WTC11 (cell line): ENCODE data around the gene PMFBP1.

ENCODE experiments used
- IRF2 ChIP-seq: sonication (generic); formaldehyde crosslinking; IDR thresholded peaks from 2 replicates; pipeline ENCODE4 v1.8.0; 2022; ENCODE audit warnings: low read depth, missing genetic modification reagents, borderline replicate concordance
- NFE2L1 ChIP-seq: sonication (generic); formaldehyde crosslinking; IDR thresholded peaks from 2 replicates; pipeline ENCODE4 v1.8.1; 2023; ENCODE audit warnings: missing genetic modification reagents
- TEAD1 ChIP-seq: sonication (generic); formaldehyde crosslinking; IDR thresholded peaks from 2 replicates; pipeline ENCODE4 v1.8.0; 2022; ENCODE audit warnings: mild to moderate bottlenecking, missing genetic modification reagents
- ZNF121 ChIP-seq: sonication (generic); formaldehyde crosslinking; IDR thresholded peaks from 2 replicates; pipeline ENCODE4 v1.8.0; 2023; ENCODE audit warnings: missing genetic modification reagents
- ZNF263 ChIP-seq: sonication (generic); formaldehyde crosslinking; IDR thresholded peaks from 2 replicates; pipeline ENCODE4 v1.8.1; 2022; ENCODE audit warnings: low read depth, mild to moderate bottlenecking, moderate library complexity, missing genetic modification reagents
- TF ChIP-seq, protein P1 (sequence below): fragments of 200-600 bp; IDR thresholded peaks from 2 replicates; pipeline ENCODE4 v1.8.0; 2022; ENCODE audit warnings: antibody characterized with exemption
- TF ChIP-seq, protein P2 (sequence below): sonication (generic); formaldehyde crosslinking; IDR thresholded peaks from 2 replicates; pipeline ENCODE4 v1.8.1; 2022; ENCODE audit warnings: missing genetic modification reagents, borderline replicate concordance
- TF ChIP-seq, protein P3 (sequence below): sonication (generic); formaldehyde crosslinking; IDR thresholded peaks from 2 replicates; pipeline ENCODE4 v1.8.0; 2022; ENCODE audit warnings: mild to moderate bottlenecking, missing genetic modification reagents
- TF ChIP-seq, protein P4 (sequence below): sonication (generic); formaldehyde crosslinking; IDR thresholded peaks from 2 replicates; pipeline ENCODE4 v1.8.0; 2022; ENCODE audit warnings: mild to moderate bottlenecking, missing genetic modification reagents
- TF ChIP-seq, protein P5 (sequence below): sonication (generic); formaldehyde crosslinking; IDR thresholded peaks from 2 replicates; pipeline ENCODE4 v1.8.0; 2022; ENCODE audit warnings: mild to moderate bottlenecking, missing genetic modification reagents
- TF ChIP-seq, protein P6 (sequence below): sonication (generic); formaldehyde crosslinking; IDR thresholded peaks from 2 replicates; pipeline ENCODE4 v1.8.1; 2023; ENCODE audit warnings: mild to moderate bottlenecking, missing genetic modification reagents, borderline replicate concordance

DNA sequence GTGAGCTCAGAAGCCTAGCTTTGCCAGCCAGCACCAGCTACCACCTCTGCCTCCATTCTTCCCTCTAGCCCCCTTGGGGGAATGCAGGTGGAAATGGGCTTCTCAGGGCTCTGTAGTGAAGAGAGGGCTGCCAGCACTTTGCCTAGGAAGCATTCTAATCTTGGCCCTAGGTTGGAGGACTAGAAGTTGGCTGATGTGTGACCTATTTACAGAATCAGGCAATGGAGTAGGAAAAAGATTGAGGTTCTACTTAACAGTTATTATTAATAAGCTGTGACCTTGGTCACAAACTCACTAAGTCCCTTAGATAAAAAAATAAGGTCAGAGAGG lies 58.4 kb downstream of the PMFBP1 start:
- TF ChIP-seq NFE2L1 (no peak), IRF2 (CRISPR knock-in tag) (no peak), ZNF121 (no peak), ZNF263 (CRISPR knock-in tag) (no peak), TEAD1 (CRISPR knock-in tag) (no peak)
- TF ChIP-seq, protein P1, sequence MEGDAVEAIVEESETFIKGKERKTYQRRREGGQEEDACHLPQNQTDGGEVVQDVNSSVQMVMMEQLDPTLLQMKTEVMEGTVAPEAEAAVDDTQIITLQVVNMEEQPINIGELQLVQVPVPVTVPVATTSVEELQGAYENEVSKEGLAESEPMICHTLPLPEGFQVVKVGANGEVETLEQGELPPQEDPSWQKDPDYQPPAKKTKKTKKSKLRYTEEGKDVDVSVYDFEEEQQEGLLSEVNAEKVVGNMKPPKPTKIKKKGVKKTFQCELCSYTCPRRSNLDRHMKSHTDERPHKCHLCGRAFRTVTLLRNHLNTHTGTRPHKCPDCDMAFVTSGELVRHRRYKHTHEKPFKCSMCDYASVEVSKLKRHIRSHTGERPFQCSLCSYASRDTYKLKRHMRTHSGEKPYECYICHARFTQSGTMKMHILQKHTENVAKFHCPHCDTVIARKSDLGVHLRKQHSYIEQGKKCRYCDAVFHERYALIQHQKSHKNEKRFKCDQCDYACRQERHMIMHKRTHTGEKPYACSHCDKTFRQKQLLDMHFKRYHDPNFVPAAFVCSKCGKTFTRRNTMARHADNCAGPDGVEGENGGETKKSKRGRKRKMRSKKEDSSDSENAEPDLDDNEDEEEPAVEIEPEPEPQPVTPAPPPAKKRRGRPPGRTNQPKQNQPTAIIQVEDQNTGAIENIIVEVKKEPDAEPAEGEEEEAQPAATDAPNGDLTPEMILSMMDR = no peak
- TF ChIP-seq, protein P2, sequence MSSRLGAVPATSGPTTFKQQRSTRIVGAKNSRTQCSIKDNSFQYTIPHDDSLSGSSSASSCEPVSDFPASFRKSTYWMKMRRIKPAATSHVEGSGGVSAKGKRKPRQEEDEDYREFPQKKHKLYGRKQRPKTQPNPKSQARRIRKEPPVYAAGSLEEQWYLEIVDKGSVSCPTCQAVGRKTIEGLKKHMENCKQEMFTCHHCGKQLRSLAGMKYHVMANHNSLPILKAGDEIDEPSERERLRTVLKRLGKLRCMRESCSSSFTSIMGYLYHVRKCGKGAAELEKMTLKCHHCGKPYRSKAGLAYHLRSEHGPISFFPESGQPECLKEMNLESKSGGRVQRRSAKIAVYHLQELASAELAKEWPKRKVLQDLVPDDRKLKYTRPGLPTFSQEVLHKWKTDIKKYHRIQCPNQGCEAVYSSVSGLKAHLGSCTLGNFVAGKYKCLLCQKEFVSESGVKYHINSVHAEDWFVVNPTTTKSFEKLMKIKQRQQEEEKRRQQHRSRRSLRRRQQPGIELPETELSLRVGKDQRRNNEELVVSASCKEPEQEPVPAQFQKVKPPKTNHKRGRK (CRISPR knock-in tag) = no peak
- TF ChIP-seq, protein P3, sequence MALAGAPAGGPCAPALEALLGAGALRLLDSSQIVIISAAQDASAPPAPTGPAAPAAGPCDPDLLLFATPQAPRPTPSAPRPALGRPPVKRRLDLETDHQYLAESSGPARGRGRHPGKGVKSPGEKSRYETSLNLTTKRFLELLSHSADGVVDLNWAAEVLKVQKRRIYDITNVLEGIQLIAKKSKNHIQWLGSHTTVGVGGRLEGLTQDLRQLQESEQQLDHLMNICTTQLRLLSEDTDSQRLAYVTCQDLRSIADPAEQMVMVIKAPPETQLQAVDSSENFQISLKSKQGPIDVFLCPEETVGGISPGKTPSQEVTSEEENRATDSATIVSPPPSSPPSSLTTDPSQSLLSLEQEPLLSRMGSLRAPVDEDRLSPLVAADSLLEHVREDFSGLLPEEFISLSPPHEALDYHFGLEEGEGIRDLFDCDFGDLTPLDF (CRISPR knock-in tag) = no peak
- TF ChIP-seq, protein P4, sequence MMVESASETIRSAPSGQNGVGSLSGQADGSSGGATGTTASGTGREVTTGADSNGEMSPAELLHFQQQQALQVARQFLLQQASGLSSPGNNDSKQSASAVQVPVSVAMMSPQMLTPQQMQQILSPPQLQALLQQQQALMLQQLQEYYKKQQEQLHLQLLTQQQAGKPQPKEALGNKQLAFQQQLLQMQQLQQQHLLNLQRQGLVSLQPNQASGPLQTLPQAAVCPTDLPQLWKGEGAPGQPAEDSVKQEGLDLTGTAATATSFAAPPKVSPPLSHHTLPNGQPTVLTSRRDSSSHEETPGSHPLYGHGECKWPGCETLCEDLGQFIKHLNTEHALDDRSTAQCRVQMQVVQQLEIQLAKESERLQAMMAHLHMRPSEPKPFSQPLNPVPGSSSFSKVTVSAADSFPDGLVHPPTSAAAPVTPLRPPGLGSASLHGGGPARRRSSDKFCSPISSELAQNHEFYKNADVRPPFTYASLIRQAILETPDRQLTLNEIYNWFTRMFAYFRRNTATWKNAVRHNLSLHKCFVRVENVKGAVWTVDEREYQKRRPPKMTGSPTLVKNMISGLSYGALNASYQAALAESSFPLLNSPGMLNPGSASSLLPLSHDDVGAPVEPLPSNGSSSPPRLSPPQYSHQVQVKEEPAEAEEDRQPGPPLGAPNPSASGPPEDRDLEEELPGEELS (CRISPR knock-in tag) = no peak
- TF ChIP-seq, protein P5, sequence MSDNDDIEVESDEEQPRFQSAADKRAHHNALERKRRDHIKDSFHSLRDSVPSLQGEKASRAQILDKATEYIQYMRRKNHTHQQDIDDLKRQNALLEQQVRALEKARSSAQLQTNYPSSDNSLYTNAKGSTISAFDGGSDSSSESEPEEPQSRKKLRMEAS (CRISPR knock-in tag) = no peak
- TF ChIP-seq, protein P6, sequence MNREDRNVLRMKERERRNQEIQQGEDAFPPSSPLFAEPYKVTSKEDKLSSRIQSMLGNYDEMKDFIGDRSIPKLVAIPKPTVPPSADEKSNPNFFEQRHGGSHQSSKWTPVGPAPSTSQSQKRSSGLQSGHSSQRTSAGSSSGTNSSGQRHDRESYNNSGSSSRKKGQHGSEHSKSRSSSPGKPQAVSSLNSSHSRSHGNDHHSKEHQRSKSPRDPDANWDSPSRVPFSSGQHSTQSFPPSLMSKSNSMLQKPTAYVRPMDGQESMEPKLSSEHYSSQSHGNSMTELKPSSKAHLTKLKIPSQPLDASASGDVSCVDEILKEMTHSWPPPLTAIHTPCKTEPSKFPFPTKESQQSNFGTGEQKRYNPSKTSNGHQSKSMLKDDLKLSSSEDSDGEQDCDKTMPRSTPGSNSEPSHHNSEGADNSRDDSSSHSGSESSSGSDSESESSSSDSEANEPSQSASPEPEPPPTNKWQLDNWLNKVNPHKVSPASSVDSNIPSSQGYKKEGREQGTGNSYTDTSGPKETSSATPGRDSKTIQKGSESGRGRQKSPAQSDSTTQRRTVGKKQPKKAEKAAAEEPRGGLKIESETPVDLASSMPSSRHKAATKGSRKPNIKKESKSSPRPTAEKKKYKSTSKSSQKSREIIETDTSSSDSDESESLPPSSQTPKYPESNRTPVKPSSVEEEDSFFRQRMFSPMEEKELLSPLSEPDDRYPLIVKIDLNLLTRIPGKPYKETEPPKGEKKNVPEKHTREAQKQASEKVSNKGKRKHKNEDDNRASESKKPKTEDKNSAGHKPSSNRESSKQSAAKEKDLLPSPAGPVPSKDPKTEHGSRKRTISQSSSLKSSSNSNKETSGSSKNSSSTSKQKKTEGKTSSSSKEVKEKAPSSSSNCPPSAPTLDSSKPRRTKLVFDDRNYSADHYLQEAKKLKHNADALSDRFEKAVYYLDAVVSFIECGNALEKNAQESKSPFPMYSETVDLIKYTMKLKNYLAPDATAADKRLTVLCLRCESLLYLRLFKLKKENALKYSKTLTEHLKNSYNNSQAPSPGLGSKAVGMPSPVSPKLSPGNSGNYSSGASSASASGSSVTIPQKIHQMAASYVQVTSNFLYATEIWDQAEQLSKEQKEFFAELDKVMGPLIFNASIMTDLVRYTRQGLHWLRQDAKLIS (CRISPR knock-in tag) = no peak
